GM21723 (cell line): ENCODE data around the gene KNDC1.
"Not testable (repeated sequence)": the region's sequence is repeated elsewhere in the genome, so short reads cannot be mapped to it uniquely, and the experiment has no call there.

Source experiments
- ATAC-seq: cut with Tn5 transposase; IDR thresholded peaks from one replicate; pipeline ENCODE4 v1.9.1; 2021; ENCODE audit warnings: mild to moderate bottlenecking, moderate library complexity; ENCODE audit not compliant: unreplicated experiment

Gene KNDC1

GRCh38 chr10:133126431-133127290 lies 33.4 kb upstream of the KNDC1 start:
- ATAC-seq: no peak

- ATAC-seq: no peak
Measured at GRCh38 chr10:133127291-133128125, 32.5 kb upstream of the KNDC1 start.

GRCh38 chr10:133128126-133129070 lies 31.6 kb upstream of the KNDC1 start:
- ATAC-seq: no peak

GRCh38 chr10:133129071-133129858 lies 30.8 kb upstream of the KNDC1 start:
- ATAC-seq: no peak

- ATAC-seq: no peak
Measured at GRCh38 chr10:133129859-133130495, 30.0 kb upstream of the KNDC1 start.

- no peak for ATAC-seq
Measured at GRCh38 chr10:133130602-133131001, 29.4 kb upstream of the KNDC1 start.

GRCh38 chr10:133131053-133131452 lies 29.0 kb upstream of the KNDC1 start:
- no peak for ATAC-seq

GRCh38 chr10:133131734-133132472 lies 28.1 kb upstream of the KNDC1 start:
- ATAC-seq: no peak

GRCh38 chr10:133132473-133133291 lies 27.3 kb upstream of the KNDC1 start:
- no peak for ATAC-seq

- ATAC-seq: no peak
Measured at GRCh38 chr10:133133471-133134231, 26.4 kb upstream of the KNDC1 start.

- no peak for ATAC-seq
Measured at GRCh38 chr10:133134411-133135115, 25.5 kb upstream of the KNDC1 start.

- no peak for ATAC-seq
Measured at GRCh38 chr10:133135116-133135465, 24.9 kb upstream of the KNDC1 start.

- not testable (repeated sequence) for ATAC-seq
Measured at GRCh38 chr10:133137486-133138145, 22.4 kb upstream of the KNDC1 start.

- ATAC-seq: no peak
Measured at GRCh38 chr10:133139551-133140065, 20.4 kb upstream of the KNDC1 start.

GRCh38 chr10:133140417-133141143 lies 19.4 kb upstream of the KNDC1 start:
- no peak for ATAC-seq
